Mesenchymal stem cell (in vitro differentiated cells and primary cell): ENCODE measurements around the gene AFG1L.

Experiments used
- DNase-seq: peaks from one replicate; pipeline ENCODE4 v3.0.0-alpha.2; 2013
- H2AFZ ChIP-seq: one replicate; pipeline ENCODE4 v1.6.1; 2013; ENCODE audit warnings: low read depth, mild to moderate bottlenecking, control low read depth, inconsistent platforms, low read length, moderate library complexity
- H2AK5ac ChIP-seq: 2 replicates; pipeline ENCODE4 v1.6.1; 2013; ENCODE audit warnings: low read length, moderate library complexity, mild to moderate bottlenecking, inconsistent platforms; ENCODE audit not compliant: severe bottlenecking
- H2BK120ac ChIP-seq: one replicate; pipeline ENCODE4 v1.6.1; 2013; ENCODE audit warnings: low read depth, mild to moderate bottlenecking, inconsistent platforms, low read length, moderate library complexity
- H2BK12ac ChIP-seq, 2 experiments: one replicate each; pipeline ENCODE4 v1.6.1; 2013; ENCODE audit warnings: inconsistent platforms in 2 of 2, low read length in 2 of 2, mild to moderate bottlenecking in 2 of 2, moderate library complexity in 2 of 2, control low read depth in 1 of 2
- H2BK15ac ChIP-seq: one replicate; pipeline ENCODE4 v1.6.1; 2013; ENCODE audit warnings: mild to moderate bottlenecking, low read depth, inconsistent platforms; ENCODE audit not compliant: poor library complexity, severe bottlenecking
- H2BK5ac ChIP-seq: 2 replicates; pipeline ENCODE4 v1.6.1; 2013; ENCODE audit warnings: low read depth, mild to moderate bottlenecking, low read length, control low read depth, inconsistent platforms; ENCODE audit not compliant: poor library complexity, severe bottlenecking
- H3K14ac ChIP-seq, 2 experiments: one replicate each; pipeline ENCODE4 v1.6.1; 2013; ENCODE audit warnings: inconsistent platforms in 2 of 2, low read length in 2 of 2, control low read depth in 1 of 2, mild to moderate bottlenecking in 1 of 2, moderate library complexity in 1 of 2
- H3K18ac ChIP-seq, 2 experiments: one replicate each; pipeline ENCODE4 v1.6.1; 2013; ENCODE audit warnings: inconsistent platforms in 2 of 2, low read length in 2 of 2, control low read depth in 1 of 2, low read depth in 1 of 2, mild to moderate bottlenecking in 1 of 2
- H3K23ac ChIP-seq, 2 experiments: one replicate each; pipeline ENCODE4 v1.6.1; 2013; ENCODE audit warnings: inconsistent platforms in 2 of 2, low read length in 2 of 2, mild to moderate bottlenecking in 2 of 2, moderate library complexity in 2 of 2, control low read depth in 1 of 2
- H3K27ac ChIP-seq: 2 replicates; pipeline ENCODE4 v1.5.1; 2013; ENCODE audit warnings: mild to moderate bottlenecking, moderate library complexity, low read length, control low read depth, inconsistent platforms; ENCODE audit not compliant: poor library complexity, severe bottlenecking
- H3K27me3 ChIP-seq, 2 experiments: 2 replicates each; pipeline versions ENCODE4 v1.6.1 to v1.7.0; 2013; ENCODE audit warnings: low read length in 2 of 2, mild to moderate bottlenecking in 2 of 2, moderate library complexity in 2 of 2, control low read depth in 1 of 2, inconsistent platforms in 1 of 2; ENCODE audit not compliant: control insufficient read depth in 1 of 2, insufficient read depth in 1 of 2
- H3K36me3 ChIP-seq, 2 experiments: 2 replicates each; pipeline versions ENCODE4 v1.6.1 to v1.7.0; 2013; ENCODE audit warnings: low read length in 2 of 2, control low read depth in 1 of 2, inconsistent platforms in 1 of 2, low read depth in 1 of 2, mild to moderate bottlenecking in 1 of 2; ENCODE audit not compliant: insufficient read depth in 2 of 2, control insufficient read depth in 1 of 2
- H3K4ac ChIP-seq, 2 experiments: one replicate each; pipeline ENCODE4 v1.6.1; 2013; ENCODE audit warnings: inconsistent platforms in 2 of 2, low read length in 2 of 2, mild to moderate bottlenecking in 2 of 2, moderate library complexity in 2 of 2, control low read depth in 1 of 2, low read depth in 1 of 2
- H3K4me1 ChIP-seq: 2 replicates; pipeline ENCODE4 v1.6.1; 2013; ENCODE audit warnings: low read depth, low read length, control low read depth; ENCODE audit not compliant: control insufficient read depth, insufficient read depth
- H3K4me2 ChIP-seq: 2 replicates; pipeline ENCODE4 v1.6.1; 2013; ENCODE audit warnings: low read length, mild to moderate bottlenecking, inconsistent platforms; ENCODE audit not compliant: poor library complexity, severe bottlenecking
- H3K4me3 ChIP-seq, 2 experiments: 2 replicates each; pipeline versions ENCODE4 v1.5.1 to v1.7.0; 2013; ENCODE audit warnings: low read length in 2 of 2, mild to moderate bottlenecking in 2 of 2, control low read depth in 1 of 2, low read depth in 1 of 2; ENCODE audit not compliant: insufficient read depth in 1 of 2
- H3K79me1 ChIP-seq: replicated peaks from 2 replicates; pipeline ENCODE4 v1.6.1; 2013; ENCODE audit warnings: mild to moderate bottlenecking, control low read depth, low read length, inconsistent platforms; ENCODE audit not compliant: poor library complexity, severe bottlenecking
- H3K9ac ChIP-seq: 2 replicates; pipeline ENCODE4 v1.7.0; 2013; ENCODE audit warnings: mild to moderate bottlenecking, low read length, moderate library complexity
- H3K9me3 ChIP-seq: 2 replicates; pipeline ENCODE4 v1.7.0; 2013; ENCODE audit warnings: mild to moderate bottlenecking, low read length; ENCODE audit not compliant: control insufficient read depth
- H4K8ac ChIP-seq: one replicate; pipeline ENCODE4 v1.6.1; 2013; ENCODE audit warnings: inconsistent platforms, mild to moderate bottlenecking, low read length, moderate library complexity
- H4K91ac ChIP-seq: one replicate; pipeline ENCODE4 v1.6.1; 2013; ENCODE audit warnings: mild to moderate bottlenecking, low read length, inconsistent platforms
- WGBS: methylation state at CpG from one replicate; pipeline ENCODE4 v1.1.7; 2013; ENCODE audit warnings: mixed read lengths; 5-methylcytosine and 5-hydroxymethylcytosine counted together

The AFG1L gene

DNA sequence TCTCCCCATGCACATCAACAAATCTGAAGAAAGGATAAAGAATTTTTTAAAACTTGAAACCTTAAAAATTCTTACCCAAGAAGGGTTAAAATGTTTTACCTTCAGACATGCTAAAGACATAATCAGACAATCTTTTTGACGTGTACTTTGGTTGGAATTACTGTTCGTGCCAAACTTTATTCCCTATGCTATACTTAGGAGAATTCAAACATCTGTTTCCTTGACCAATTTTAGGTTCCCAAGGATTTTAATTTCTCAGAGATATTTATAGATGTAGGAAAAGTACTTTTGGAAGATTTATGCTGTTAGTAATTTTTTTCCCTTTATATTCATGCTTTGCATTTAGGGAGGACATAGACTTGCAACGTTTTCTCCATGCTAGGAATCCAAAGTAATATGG, 108.4 kb downstream of the AFG1L start:
- H2BK5ac ChIP-seq, result no peak overlapping the region
- no peaks in the 10 kb centered on the region for H3K4me1 ChIP-seq
- H3K23ac ChIP-seq, result no peak overlapping the region
- 100% methylated on average over 2 of the region's 3 CpGs for WGBS
- no peak overlapping the region for H2BK15ac ChIP-seq
- no peak overlapping the region for H2BK12ac ChIP-seq
- no peak overlapping the region for H3K14ac ChIP-seq
- no peaks in the 10 kb centered on the region for H3K27me3 ChIP-seq
- H3K27ac ChIP-seq, result no peak overlapping the region
- no peak overlapping the region for H3K9ac ChIP-seq
- no peak overlapping the region for H4K8ac ChIP-seq
- H3K9me3 ChIP-seq, result peaks cover 13% of the 10 kb centered on the region
- H2AFZ ChIP-seq, result no peak overlapping the region
- no peak overlapping the region for H3K4me3 ChIP-seq
- H3K36me3 ChIP-seq, result no peaks in the 10 kb centered on the region
- H3K4me2 ChIP-seq, result no peak overlapping the region
- H2BK120ac ChIP-seq, result no peak overlapping the region
- H4K91ac ChIP-seq, result no peak overlapping the region
- H2AK5ac ChIP-seq, result no peak overlapping the region
- DNase-seq, result no peak
- no peaks in the 10 kb centered on the region for H3K79me1 ChIP-seq
- H3K4ac ChIP-seq, result no peak overlapping the region
- H3K18ac ChIP-seq, result no peak overlapping the region

DNA sequence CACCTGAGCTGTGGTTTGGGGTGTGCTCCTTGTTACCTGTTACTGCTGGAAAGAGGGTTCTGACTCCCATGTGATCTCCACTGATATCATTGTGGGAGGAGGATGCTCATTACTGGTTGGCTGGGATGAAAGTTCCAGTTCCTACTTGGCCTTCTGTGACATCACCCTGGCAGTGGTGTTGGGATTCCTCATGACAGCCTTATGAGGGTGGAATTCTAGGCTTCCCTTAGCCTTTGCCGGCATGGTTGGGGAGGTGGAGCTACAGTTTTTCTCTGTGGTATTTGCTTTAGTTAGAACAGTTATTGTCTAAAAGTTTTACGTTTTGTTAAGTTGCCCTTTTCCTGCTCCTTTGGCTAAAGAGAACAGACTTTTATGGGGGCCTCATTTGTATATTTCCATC, 112.1 kb downstream of the AFG1L start:
- Histone ChIP-seq H3K23ac (no peak overlapping the region), H3K9me3 (peaks cover 13% of the 10 kb centered on the region), H4K8ac (no peak overlapping the region), H3K4me2 (no peak overlapping the region), H2BK12ac (no peak overlapping the region), H3K4ac (no peak overlapping the region), H2BK5ac (no peak overlapping the region), H2AK5ac (no peak overlapping the region), H3K36me3 (no peaks in the 10 kb centered on the region), H3K18ac (no peak overlapping the region), H3K4me1 (no peaks in the 10 kb centered on the region), H3K79me1 (no peaks in the 10 kb centered on the region), H3K27ac (no peak overlapping the region), H3K27me3 (no peaks in the 10 kb centered on the region), H2BK120ac (no peak overlapping the region), H3K4me3 (no peak overlapping the region), H2AFZ (no peak overlapping the region), H2BK15ac (no peak overlapping the region), H4K91ac (no peak overlapping the region), H3K9ac (no peak overlapping the region), H3K14ac (no peak overlapping the region)
- WGBS, result 93% methylated on average over 2 of the region's 2 CpGs
- DNase-seq, result no peak

DNA sequence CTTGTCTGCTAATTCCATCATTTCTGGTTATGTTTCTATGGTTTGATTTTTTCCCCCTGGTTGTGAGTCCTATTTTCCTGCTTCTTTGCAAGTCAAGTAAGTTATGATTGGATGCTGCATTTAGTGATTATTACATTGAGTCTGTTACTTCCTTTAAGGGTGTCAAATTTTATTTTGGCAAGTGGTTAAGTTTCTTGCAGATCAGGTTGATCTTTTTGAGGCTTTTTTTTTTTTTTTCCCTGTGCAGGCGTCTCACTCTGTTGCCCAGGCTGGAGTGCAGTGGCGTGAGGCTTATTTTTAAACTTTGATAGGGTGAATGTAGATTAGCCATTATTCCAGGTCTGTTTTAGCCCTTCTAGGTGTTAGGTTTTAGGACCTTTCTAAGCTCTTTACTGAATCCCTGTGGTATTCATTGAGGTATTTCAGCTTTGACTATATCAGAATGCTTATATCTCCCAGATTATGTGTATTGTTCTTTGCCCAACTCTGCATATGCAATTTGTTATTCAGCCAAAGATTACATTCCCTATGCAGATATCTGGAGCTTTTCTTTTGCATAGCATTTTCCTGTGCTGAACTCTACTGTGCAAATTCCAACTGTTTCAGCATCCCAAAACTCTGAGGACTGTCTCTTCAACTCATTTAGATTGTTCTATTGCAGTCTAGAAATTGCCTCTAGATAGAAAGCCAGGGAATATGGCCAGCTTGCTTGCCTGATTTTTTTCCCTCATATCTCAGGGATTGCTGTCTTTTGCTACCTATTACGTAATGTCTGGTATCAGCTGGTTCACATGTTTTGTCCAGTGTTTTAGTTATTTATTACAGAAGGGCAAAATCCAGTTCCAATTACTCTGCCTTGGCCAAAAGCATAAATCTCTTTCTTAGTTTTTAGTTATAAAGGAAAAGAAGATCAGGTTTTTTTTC, 113.3 kb downstream of the AFG1L start:
- WGBS, result 75% methylated on average over 2 of the region's 3 CpGs
- Histone ChIP-seq H2AK5ac (no peak overlapping the region), H3K27me3 (no peaks in the 10 kb centered on the region), H3K18ac (no peak overlapping the region), H3K9me3 (peaks cover 13% of the 10 kb centered on the region), H2BK12ac (no peak overlapping the region), H3K4ac (no peak overlapping the region), H2AFZ (no peak overlapping the region), H4K91ac (no peak overlapping the region), H3K14ac (no peak overlapping the region), H3K4me2 (no peak overlapping the region), H3K79me1 (no peaks in the 10 kb centered on the region), H4K8ac (no peak overlapping the region), H3K27ac (no peak overlapping the region), H2BK5ac (no peak overlapping the region), H3K4me1 (no peaks in the 10 kb centered on the region), H2BK15ac (no peak overlapping the region), H3K9ac (no peak overlapping the region), H2BK120ac (no peak overlapping the region), H3K23ac (no peak overlapping the region), H3K36me3 (no peaks in the 10 kb centered on the region), H3K4me3 (no peak overlapping the region)
- peak; percentile 13 for DNase-seq

DNA sequence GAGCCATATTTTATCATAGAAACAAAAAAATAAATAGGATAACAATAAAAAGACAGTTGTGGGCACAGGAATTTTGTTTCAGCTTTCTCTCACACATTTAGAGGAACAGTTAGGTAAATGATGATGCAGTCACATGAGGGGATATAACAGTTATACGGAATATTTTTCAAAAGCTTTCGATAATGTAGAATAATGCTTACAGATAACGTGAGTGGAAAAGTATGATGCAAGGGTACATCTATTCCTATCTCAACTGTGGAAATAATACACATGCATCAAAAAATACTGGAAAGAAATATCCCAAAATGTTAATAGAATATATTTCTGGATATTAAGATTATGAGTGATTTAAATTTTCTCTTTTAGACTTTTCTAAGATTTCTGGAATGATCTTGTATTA, 114.0 kb downstream of the AFG1L start:
- Histone ChIP-seq H3K4me3 (no peak overlapping the region), H3K4me1 (no peaks in the 10 kb centered on the region), H3K27ac (no peak overlapping the region), H3K18ac (no peak overlapping the region), H3K9me3 (peaks cover 10% of the 10 kb centered on the region), H2BK120ac (no peak overlapping the region), H2BK15ac (no peak overlapping the region), H2BK12ac (no peak overlapping the region), H3K4me2 (no peak overlapping the region), H3K27me3 (no peaks in the 10 kb centered on the region), H2AFZ (no peak overlapping the region), H3K9ac (no peak overlapping the region), H4K8ac (no peak overlapping the region), H4K91ac (no peak overlapping the region), H2BK5ac (no peak overlapping the region), H3K36me3 (no peaks in the 10 kb centered on the region), H2AK5ac (no peak overlapping the region), H3K79me1 (no peaks in the 10 kb centered on the region), H3K23ac (no peak overlapping the region), H3K14ac (no peak overlapping the region), H3K4ac (no peak overlapping the region)
- WGBS, result 100% methylated on average over 3 of the region's 3 CpGs
- DNase-seq, result no peak
